DOHH2 (cell line): ENCODE measurements around the gene GPN1.

Experiments used
- H3F3A ChIP-seq: fragments of 200-600 bp; sonication (generic), shearing (Covaris generic); 2 replicates; pipeline ENCODE4 v1.6.0; 2016; ENCODE audit warnings: antibody characterized with exemption, mild to moderate bottlenecking; ENCODE audit not compliant: control insufficient read depth, insufficient read depth
- H3K27ac ChIP-seq: fragments of 200-600 bp; sonication (generic); 2 replicates; pipeline ENCODE4 v1.5.1; 2014; ENCODE audit warnings: low read depth, mild to moderate bottlenecking, low read length, moderate library complexity
- H3K27me3 ChIP-seq: fragments of 200-600 bp; sonication (generic); 2 replicates; pipeline ENCODE4 v1.6.1; 2014; ENCODE audit warnings: mild to moderate bottlenecking, low read length, mixed read lengths; ENCODE audit not compliant: control insufficient read depth
- H3K36me3 ChIP-seq: fragments of 200-600 bp; sonication (generic); 2 replicates; pipeline ENCODE4 v1.6.1; 2014; ENCODE audit warnings: mild to moderate bottlenecking, low read length, moderate library complexity, mixed read lengths; ENCODE audit not compliant: control insufficient read depth
- H3K4me1 ChIP-seq: fragments of 200-600 bp; sonication (generic); 2 replicates; pipeline ENCODE4 v1.6.1; 2014; ENCODE audit warnings: mild to moderate bottlenecking, low read length, mixed read lengths; ENCODE audit not compliant: control insufficient read depth
- H3K4me2 ChIP-seq: fragments of 200-600 bp; sonication (generic); 2 replicates; pipeline ENCODE4 v1.6.0; 2014; ENCODE audit warnings: mild to moderate bottlenecking, low read length, moderate library complexity
- H3K4me3 ChIP-seq: fragments of 200-600 bp; sonication (generic); 2 replicates; pipeline ENCODE4 v1.5.1; 2014; ENCODE audit warnings: mild to moderate bottlenecking, low read length, mixed read lengths
- H3K79me2 ChIP-seq: fragments of 200-600 bp; sonication (generic); 2 replicates; pipeline ENCODE4 v1.6.1; 2014; ENCODE audit warnings: mild to moderate bottlenecking, low read length, mixed read lengths; ENCODE audit not compliant: control insufficient read depth
- H3K9me2 ChIP-seq: fragments of 200-600 bp; sonication (generic); replicated peaks from 2 replicates; pipeline ENCODE4 v1.6.1; 2014; ENCODE audit warnings: mild to moderate bottlenecking, low read length, mixed read lengths; ENCODE audit not compliant: control insufficient read depth
- H3K9me3 ChIP-seq: fragments of 200-600 bp; sonication (generic); 2 replicates; pipeline ENCODE4 v1.6.1; 2014; ENCODE audit warnings: antibody characterized with exemption, low read length, mixed read lengths; ENCODE audit not compliant: control insufficient read depth, insufficient read depth
- H4K20me1 ChIP-seq: fragments of 200-600 bp; sonication (generic); 2 replicates; pipeline ENCODE4 v1.6.0; 2014; ENCODE audit warnings: low read depth, mild to moderate bottlenecking, antibody characterized with exemption, low read length, moderate library complexity; ENCODE audit not compliant: control insufficient read depth, insufficient read depth
- CTCF ChIP-seq: fragments of 200-600 bp; sonication (generic); IDR thresholded peaks from one replicate; pipeline ENCODE4 v1.5.1; 2014; ENCODE audit warnings: antibody characterized with exemption, mild to moderate bottlenecking, low read depth, low read length; ENCODE audit not compliant: poor library complexity, severe bottlenecking
- EZH2phosphoT487 ChIP-seq: fragments of 200-600 bp; sonication (generic); IDR thresholded peaks from 2 replicates; pipeline ENCODE4 v1.6.1; 2017; ENCODE audit warnings: borderline replicate concordance, mild to moderate bottlenecking, antibody characterized with exemption, low read length, moderate library complexity, mixed read lengths

The GPN1 gene

GRCh38 chr2:27638037-27638637 lies 9.3 kb downstream of the GPN1 start:
- Histone ChIP-seq H3K79me2 (no peaks in the 10 kb centered on the region), H3K4me2 (no peak overlapping the region), H3K9me3 (no peaks in the 10 kb centered on the region), H3K4me3 (no peak overlapping the region), H3K4me1 (no peaks in the 10 kb centered on the region), H3K27me3 (no peaks in the 10 kb centered on the region), H3K27ac (no peak overlapping the region), H4K20me1 (no peaks in the 10 kb centered on the region), H3K9me2 (no peaks in the 10 kb centered on the region), H3F3A (0 out of 2 replicates have a peak, but pooled peaks cover 3% of the 10 kb centered on the region), H3K36me3 (peaks cover 78% of the 10 kb centered on the region)
- TF ChIP-seq EZH2phosphoT487: no peak
- TF ChIP-seq CTCF: no peak

- Histone ChIP-seq H3K9me3 (no peaks in the 10 kb centered on the region), H3K36me3 (peaks cover 77% of the 10 kb centered on the region), H3K79me2 (no peaks in the 10 kb centered on the region), H3K4me2 (no peak overlapping the region), H3F3A (0 out of 2 replicates have a peak, but pooled peaks cover 3% of the 10 kb centered on the region), H3K4me1 (no peaks in the 10 kb centered on the region), H3K27ac (no peak overlapping the region), H3K27me3 (no peaks in the 10 kb centered on the region), H3K4me3 (no peak overlapping the region), H4K20me1 (no peaks in the 10 kb centered on the region), H3K9me2 (no peaks in the 10 kb centered on the region)
- TF ChIP-seq CTCF (no peak), EZH2phosphoT487 (no peak)
Observed at GRCh38 chr2:27638709-27639108, 9.9 kb downstream of the GPN1 start.

- Histone ChIP-seq H4K20me1 (no peaks in the 10 kb centered on the region), H3K9me2 (no peaks in the 10 kb centered on the region), H3K4me2 (no peak overlapping the region), H3K79me2 (no peaks in the 10 kb centered on the region), H3K4me1 (no peaks in the 10 kb centered on the region), H3F3A (0 out of 2 replicates have a peak, but pooled peaks cover 3% of the 10 kb centered on the region), H3K27ac (no peak overlapping the region), H3K36me3 (peaks cover 65% of the 10 kb centered on the region), H3K9me3 (no peaks in the 10 kb centered on the region), H3K4me3 (no peak overlapping the region), H3K27me3 (no peaks in the 10 kb centered on the region)
- no peak for TF ChIP-seq CTCF
- TF ChIP-seq EZH2phosphoT487: no peak
Observed at GRCh38 chr2:27640722-27641245, 11.9 kb downstream of the GPN1 start.
